ENCODE measurements around the gene KRTAP9-7.

DNA sequence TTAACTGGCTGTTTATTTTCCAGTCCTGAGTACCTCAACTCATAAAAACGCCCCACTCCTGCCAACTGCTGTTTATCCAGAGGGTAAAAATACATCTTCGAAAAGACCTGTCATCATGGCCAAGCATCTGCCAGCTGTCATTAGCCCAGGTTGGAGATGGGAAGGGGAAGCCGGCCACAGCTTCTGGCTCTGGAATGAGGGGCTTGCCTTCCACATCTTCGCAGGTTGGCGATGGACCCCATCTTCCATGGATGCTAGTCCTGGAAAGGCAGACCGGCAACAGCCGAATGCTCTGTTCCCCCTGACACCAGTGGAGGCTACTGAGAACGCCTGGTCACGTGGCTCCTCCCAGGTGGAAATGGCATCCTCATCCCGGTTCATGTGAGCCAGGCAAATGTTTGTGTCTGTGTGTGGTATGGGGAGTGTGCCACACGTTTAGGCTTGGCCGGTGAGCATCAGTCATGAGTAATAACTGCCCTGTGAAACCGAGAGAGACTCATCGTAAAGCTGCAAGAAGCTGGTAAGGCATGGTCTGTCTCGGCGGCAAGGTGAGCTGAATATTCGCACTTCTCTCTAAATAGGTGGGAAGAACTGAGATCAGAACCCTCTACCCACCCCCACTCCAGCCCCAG lies 40.4 kb downstream of the KRTAP9-7 start:
- TF ChIP-seq CTCF (IDR thresholded peaks at IDR 0.05; ENCODE audit: poor library complexity) (no peak), EZH2 (IDR thresholded peaks at IDR 0.05; ENCODE audit: borderline replicate concordance) (no peak)
